Astrocyte of the spinal cord (primary cell): Measurements from ENCODE around the gene TUBA1B.
"Not testable (repeated sequence)": the region's sequence is repeated elsewhere in the genome, so short reads cannot be mapped to it uniquely, and the experiment has no call there.

Source experiments
- DNase-seq: peaks from one replicate; pipeline ENCODE4 v3.0.0; 2011; ENCODE audit warnings: low read depth, low spot score
- H3K4me3 ChIP-seq: 2 replicates; pipeline ENCODE4 v1.5.1; 2011; ENCODE audit warnings: low read depth, mild to moderate bottlenecking, low read length, moderate library complexity
- in situ Hi-C: cut with HindIII; loops from 2 replicates; pipeline ENCODE4 v1.10.0; 2017; ENCODE audit warnings: low sequenced_read_pairs
- TF ChIP-seq, protein P1 (sequence below): IDR thresholded peaks from 2 replicates; pipeline ENCODE4 v1.5.1; 2012; ENCODE audit warnings: low read depth, mild to moderate bottlenecking, low read length, inconsistent platforms

TUBA1B gene

DNA sequence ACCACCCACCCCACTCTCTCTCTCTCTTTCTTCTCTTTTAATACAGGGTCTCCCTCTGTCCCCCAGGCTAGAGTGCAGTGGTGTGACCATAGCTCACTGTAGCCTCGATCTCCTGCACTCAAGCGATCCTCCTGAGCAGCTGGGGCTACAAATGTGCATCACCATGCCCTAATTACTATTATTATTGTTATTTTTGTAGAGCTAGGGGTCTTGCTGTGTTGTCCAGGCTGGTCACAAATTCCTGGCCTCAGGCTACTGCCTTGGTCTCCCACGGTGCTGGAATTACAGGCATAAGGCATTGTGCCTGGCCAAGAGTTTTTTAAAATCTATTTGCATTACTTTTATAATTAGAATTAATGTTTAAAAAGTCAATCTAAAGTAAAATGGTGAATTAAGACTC lies 23.0 kb upstream of the TUBA1B start:
- no peak for DNase-seq
- TF ChIP-seq, protein P1, sequence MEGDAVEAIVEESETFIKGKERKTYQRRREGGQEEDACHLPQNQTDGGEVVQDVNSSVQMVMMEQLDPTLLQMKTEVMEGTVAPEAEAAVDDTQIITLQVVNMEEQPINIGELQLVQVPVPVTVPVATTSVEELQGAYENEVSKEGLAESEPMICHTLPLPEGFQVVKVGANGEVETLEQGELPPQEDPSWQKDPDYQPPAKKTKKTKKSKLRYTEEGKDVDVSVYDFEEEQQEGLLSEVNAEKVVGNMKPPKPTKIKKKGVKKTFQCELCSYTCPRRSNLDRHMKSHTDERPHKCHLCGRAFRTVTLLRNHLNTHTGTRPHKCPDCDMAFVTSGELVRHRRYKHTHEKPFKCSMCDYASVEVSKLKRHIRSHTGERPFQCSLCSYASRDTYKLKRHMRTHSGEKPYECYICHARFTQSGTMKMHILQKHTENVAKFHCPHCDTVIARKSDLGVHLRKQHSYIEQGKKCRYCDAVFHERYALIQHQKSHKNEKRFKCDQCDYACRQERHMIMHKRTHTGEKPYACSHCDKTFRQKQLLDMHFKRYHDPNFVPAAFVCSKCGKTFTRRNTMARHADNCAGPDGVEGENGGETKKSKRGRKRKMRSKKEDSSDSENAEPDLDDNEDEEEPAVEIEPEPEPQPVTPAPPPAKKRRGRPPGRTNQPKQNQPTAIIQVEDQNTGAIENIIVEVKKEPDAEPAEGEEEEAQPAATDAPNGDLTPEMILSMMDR: no peak
- in situ Hi-C loops: no loop called here

DNA sequence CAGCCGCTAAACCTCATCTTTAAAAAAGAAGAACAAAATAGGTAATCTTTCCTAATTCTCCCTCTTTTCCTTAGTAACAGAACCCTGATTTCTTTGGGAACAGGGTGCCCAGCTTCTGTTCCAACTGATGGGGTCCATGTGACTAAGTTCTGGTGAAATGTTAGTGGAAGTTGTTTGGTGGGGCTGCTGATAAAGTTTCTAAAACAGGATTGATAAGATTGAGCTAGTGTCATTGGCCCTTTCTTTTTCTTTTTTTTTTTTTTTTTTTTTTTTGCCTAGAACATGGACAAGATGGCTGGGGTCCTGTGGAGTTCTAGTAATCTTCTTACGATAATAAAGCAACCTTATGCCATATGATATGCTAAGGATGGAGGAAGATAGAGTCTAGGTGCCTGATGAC lies 16.2 kb upstream of the TUBA1B start:
- H3K4me3 ChIP-seq: no peak overlapping the region
- DNase-seq: no peak
- TF ChIP-seq, protein P1: no peak
- in situ Hi-C loops: no loop called here

More for the DNA sequence above, 23.0 kb upstream of the TUBA1B start:
- H3K4me3 ChIP-seq: no peak overlapping the region

DNA sequence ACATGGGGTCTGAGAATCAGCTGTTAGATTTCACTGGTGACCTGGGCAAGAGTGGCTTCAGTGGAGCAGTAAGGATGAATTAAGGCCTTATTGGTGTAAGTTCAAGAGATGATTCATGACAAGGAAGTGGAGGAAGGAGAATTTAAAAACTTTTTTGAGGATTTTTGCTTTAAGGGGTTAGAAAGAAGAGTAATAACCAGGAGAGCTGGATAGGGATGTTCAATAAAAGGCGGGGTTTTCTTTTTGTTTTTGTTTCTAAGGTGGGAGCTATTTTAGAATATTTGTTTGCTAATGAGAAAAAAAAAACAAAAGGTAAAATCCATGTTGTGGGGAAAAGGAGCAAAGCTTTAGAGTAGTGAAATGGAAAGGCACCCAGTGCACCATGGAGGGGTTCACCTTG lies 15.2 kb upstream of the TUBA1B start:
- no peak for DNase-seq
- in situ Hi-C loops: no loop called here
- H3K4me3 ChIP-seq: no peak overlapping the region
- TF ChIP-seq, protein P1: no peak

DNA sequence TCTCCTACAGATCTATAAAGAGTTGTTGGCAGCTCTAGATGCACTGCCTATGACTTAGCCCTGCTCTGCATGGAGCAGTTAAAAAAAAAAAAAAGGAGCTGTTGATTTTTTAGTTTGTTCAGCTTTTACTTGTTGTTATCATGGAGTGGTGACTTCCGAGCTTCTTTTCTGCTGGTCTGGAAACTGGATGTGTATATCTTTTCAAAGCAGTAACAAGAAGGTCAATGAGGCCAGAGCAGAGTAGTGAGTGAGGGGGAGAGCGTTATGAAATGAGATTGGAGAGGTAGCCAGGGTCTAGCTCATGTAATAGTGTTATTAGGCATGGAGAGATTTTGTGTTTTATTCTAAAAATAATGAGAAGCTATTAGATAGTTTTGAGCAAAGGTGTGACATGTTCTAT lies 13.2 kb upstream of the TUBA1B start:
- TF ChIP-seq, protein P1: no peak
- in situ Hi-C loops: no loop called here

DNA sequence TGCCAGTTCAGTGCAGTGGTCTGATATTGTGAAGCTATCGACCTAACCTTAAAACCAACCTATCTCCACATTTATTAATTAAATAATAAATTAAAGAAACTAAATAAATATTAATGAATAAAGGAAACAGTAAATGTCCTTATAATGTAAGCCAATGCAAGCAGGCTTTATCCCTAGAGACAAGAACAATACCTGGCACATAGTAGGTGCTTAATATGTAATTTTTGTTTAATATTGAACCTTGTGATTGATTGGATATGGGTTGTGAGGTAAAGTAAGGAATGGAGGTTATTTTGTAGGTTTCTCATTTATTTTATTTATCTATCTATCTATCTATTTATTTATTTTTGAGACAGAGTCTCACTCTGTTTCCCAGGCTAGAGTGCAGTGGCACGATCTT lies 7.8 kb upstream of the TUBA1B start:
- in situ Hi-C loops: no loop called here
- TF ChIP-seq, protein P1: no peak
- DNase-seq: no peak
- no peak overlapping the region for H3K4me3 ChIP-seq

More for the DNA sequence above, 13.2 kb upstream of the TUBA1B start:
- H3K4me3 ChIP-seq: no peak overlapping the region
- DNase-seq: no peak

DNA sequence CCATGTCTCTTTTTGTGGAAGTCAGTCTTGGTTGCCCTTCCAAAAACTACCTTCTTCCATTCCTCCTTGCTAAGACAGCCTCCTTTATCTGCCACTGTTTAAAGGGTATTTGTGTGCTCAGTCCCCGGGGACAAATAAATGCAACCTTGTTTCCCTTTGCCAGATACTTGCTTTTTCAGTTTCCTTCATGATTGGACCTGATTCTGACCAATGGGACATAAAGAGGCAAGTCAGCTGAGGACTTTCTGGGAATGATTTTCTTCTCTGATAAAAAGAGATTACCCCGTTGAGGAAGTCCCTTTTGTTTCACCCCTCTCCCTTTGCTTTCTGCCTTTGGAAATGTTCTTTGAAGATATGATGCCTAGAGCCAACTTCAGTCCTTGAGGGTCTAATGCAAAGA lies 7.4 kb upstream of the TUBA1B start:
- no peak overlapping the region for H3K4me3 ChIP-seq
- in situ Hi-C loops: no loop called here
- DNase-seq: no peak
- TF ChIP-seq, protein P1: no peak

DNA sequence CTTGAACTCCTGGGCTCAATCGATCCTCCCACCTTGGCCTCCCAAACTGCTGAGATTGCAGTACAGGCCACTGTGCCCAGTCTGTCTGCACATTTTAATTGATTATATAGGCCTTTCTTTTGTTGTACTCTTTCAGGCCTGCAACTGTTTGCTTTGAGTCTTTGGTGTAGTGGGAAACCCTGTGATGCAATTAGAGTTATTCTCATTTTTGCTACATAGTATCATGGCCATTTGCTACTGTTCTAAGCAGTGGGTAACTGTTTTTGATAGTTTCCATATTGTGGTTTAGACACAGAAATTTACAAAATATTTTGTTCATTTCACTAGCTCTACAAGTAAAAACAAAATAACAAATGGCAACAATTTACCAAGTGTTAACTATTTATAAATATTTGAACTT lies 6.3 kb upstream of the TUBA1B start:
- H3K4me3 ChIP-seq: no peak overlapping the region
- TF ChIP-seq, protein P1: no peak
- in situ Hi-C loops: no loop called here
- no peak for DNase-seq

DNA sequence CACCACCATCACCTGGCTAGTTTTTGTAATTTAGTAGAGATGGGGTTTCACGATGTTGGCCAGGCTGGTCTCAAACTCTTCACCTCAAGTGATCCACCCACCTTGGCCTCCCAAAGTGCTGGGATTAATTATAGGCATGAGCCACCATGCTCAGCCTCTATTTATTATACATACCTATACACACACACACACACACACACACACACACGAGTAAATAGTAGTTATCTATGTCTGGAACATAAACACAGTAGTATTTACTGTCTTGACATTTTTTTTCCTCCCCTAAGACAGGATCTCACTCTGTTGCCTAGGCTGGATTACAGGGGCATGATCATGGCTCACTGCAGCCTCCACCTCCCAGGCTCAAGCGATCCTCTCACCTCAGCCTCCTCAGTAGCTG lies 5.8 kb upstream of the TUBA1B start:
- in situ Hi-C loops, H3K4me3 ChIP-seq, DNase-seq: not testable (repeated sequence)
